Epidermal melanocyte (primary cell): ENCODE data around the gene PGAP2.
"Not testable (repeated sequence)": the region's sequence is repeated elsewhere in the genome, so short reads cannot be mapped to it uniquely, and the experiment has no call there.

Experiments
- DNase-seq: peaks from one replicate; pipeline ENCODE4 v3.0.0; 2011; ENCODE audit warnings: low spot score; ENCODE audit not compliant: insufficient read length

PGAP2 gene

GRCh38 chr11:3807909-3808860 lies at the start of gene PGAP2:
Gene PGAP2 (plus strand): TSS chr11:3808560. CDS start chr11:3811260, 2,700 bp downstream.
- peak; percentile 75 for DNase-seq

- no peak for DNase-seq
These were observed 44.1 kb upstream of the PGAP2 start for GRCh38 chr11:3764266-3764665.

- DNase-seq: not testable (repeated sequence)
These were observed 41.5 kb upstream of the PGAP2 start for GRCh38 chr11:3766836-3767235.

GRCh38 chr11:3767536-3767935 lies 40.8 kb upstream of the PGAP2 start:
- no peak for DNase-seq

GRCh38 chr11:3773180-3773579 lies 35.2 kb upstream of the PGAP2 start:
- DNase-seq: no peak

- DNase-seq: no peak
These were observed 32.5 kb upstream of the PGAP2 start for GRCh38 chr11:3775736-3776406.

- DNase-seq: no peak
These were observed 26.9 kb upstream of the PGAP2 start for GRCh38 chr11:3781423-3781822.

- DNase-seq: no peak
These were observed 25.4 kb upstream of the PGAP2 start for GRCh38 chr11:3782963-3783362.

GRCh38 chr11:3783611-3784010 lies 24.7 kb upstream of the PGAP2 start:
- no peak for DNase-seq

- DNase-seq: no peak
These were observed 21.5 kb upstream of the PGAP2 start for GRCh38 chr11:3786781-3787428.

GRCh38 chr11:3794387-3794786 lies 14.0 kb upstream of the PGAP2 start:
- DNase-seq: not testable (repeated sequence)

GRCh38 chr11:3795131-3796001 lies 13.0 kb upstream of the PGAP2 start:
- DNase-seq: no peak

- DNase-seq: no peak
These were observed 12.4 kb upstream of the PGAP2 start for GRCh38 chr11:3796002-3796311.

GRCh38 chr11:3796346-3796745 lies 12.0 kb upstream of the PGAP2 start:
- no peak for DNase-seq

GRCh38 chr11:3796801-3797328 lies 11.5 kb upstream of the PGAP2 start:
- no peak for DNase-seq

GRCh38 chr11:3797329-3798090 lies 10.8 kb upstream of the PGAP2 start, which contains the start of gene NUP98:
Gene NUP98 (minus strand): TSS chr11:3797554. CDS start chr11:3782117, 15,437 bp downstream.
- DNase-seq: peak; percentile 95

GRCh38 chr11:3799143-3799542 lies 9.2 kb upstream of the PGAP2 start:
- DNase-seq: no peak

- no peak for DNase-seq
These were observed 8.5 kb upstream of the PGAP2 start for GRCh38 chr11:3799873-3800272.

- no peak for DNase-seq
These were observed 6.2 kb upstream of the PGAP2 start for GRCh38 chr11:3802011-3802790.
